GM23338 (cell line): Measurements from ENCODE around the gene NPAT.

Experiments
- CREB1 ChIP-seq: fragments of 250-450 bp; sonication (Bioruptor Pico); IDR thresholded peaks from 2 replicates; pipeline ENCODE4 v1.5.0; 2020; ENCODE audit warnings: low read depth, mild to moderate bottlenecking, moderate library complexity
- EZH2 ChIP-seq: fragments of 200-600 bp; sonication (generic); IDR thresholded peaks from one replicate; pipeline ENCODE4 v1.8.0; 2017; ENCODE audit warnings: antibody characterized with exemption, mild to moderate bottlenecking, low read depth; ENCODE audit not compliant: unreplicated experiment
- EZH2phosphoT487 ChIP-seq: fragments of 200-600 bp; sonication (generic); IDR thresholded peaks from one replicate; pipeline ENCODE4 v1.8.1; 2018; ENCODE audit warnings: antibody characterized with exemption; ENCODE audit not compliant: unreplicated experiment
- JUNB ChIP-seq: IDR thresholded peaks from one replicate; pipeline ENCODE4 v1.6.1; 2016; ENCODE audit warnings: antibody characterized with exemption; ENCODE audit not compliant: unreplicated experiment
- NANOG ChIP-seq: IDR thresholded peaks from 2 replicates; pipeline ENCODE4 v1.6.1; 2016; ENCODE audit warnings: antibody characterized with exemption, borderline replicate concordance
- POLR2AphosphoS5 ChIP-seq: IDR thresholded peaks from 2 replicates; pipeline ENCODE4 v1.6.1; 2016; ENCODE audit warnings: antibody characterized with exemption, low read depth
- STAT1 ChIP-seq: IDR thresholded peaks from one replicate; pipeline ENCODE4 v1.6.1; 2016; ENCODE audit warnings: antibody characterized with exemption; ENCODE audit not compliant: unreplicated experiment
- ZNF114 ChIP-seq: fragments of 250-450 bp; sonication (Bioruptor Pico); IDR thresholded peaks from 2 replicates; pipeline ENCODE4 v1.5.0; 2020; ENCODE audit warnings: mild to moderate bottlenecking, moderate library complexity
- ZNF331 ChIP-seq: fragments of 250-450 bp; sonication (Bioruptor Pico); IDR thresholded peaks from 2 replicates; pipeline ENCODE4 v1.5.0; 2020; ENCODE audit warnings: low read depth, mild to moderate bottlenecking, moderate library complexity
- TF ChIP-seq, protein P1 (sequence below), 2 experiments: fragments of 200-600 bp in 1 of 2; sonication (generic) in 1 of 2; conservative IDR thresholded peaks; 2 replicates each; pipeline versions ENCODE4 v1.5.1 to v1.6.1; 2016 to 2017; ENCODE audit warnings: antibody characterized with exemption in 2 of 2, low read depth in 2 of 2, mild to moderate bottlenecking in 2 of 2, moderate library complexity in 1 of 2
- TF ChIP-seq, protein P2 (sequence below): IDR thresholded peaks from one replicate; pipeline ENCODE4 v1.6.1; 2018; ENCODE audit warnings: antibody characterized with exemption; ENCODE audit not compliant: unreplicated experiment
- TF ChIP-seq, protein P3 (sequence below): IDR thresholded peaks from 2 replicates; pipeline ENCODE4 v1.6.1; 2016; ENCODE audit warnings: antibody characterized with exemption
- TF ChIP-seq, protein P4 (sequence below): fragments of 250-450 bp; sonication (Bioruptor Pico); IDR thresholded peaks from 2 replicates; pipeline ENCODE4 v1.5.0; 2020; ENCODE audit warnings: mild to moderate bottlenecking, moderate library complexity

DNA sequence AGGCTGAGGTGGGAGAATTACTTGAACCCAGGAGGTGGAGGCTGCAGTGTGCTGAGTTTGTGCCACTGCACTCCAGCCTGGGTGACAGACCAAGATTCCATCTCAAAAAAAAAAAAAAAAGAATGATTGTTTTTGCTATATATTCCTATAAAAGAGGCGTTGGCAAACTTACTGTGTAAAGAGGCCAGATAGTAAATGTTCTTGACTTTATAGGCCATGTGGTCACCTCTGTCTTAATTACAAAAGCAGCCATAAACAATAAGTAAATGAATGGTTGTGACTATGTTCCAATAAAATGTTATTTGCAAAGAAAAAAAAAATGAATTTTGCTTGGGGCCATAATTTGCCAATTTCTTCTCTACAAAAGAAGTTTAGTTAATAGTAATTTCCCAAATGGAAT, 12.8 kb upstream of the NPAT start:
- TF ChIP-seq, protein P1, sequence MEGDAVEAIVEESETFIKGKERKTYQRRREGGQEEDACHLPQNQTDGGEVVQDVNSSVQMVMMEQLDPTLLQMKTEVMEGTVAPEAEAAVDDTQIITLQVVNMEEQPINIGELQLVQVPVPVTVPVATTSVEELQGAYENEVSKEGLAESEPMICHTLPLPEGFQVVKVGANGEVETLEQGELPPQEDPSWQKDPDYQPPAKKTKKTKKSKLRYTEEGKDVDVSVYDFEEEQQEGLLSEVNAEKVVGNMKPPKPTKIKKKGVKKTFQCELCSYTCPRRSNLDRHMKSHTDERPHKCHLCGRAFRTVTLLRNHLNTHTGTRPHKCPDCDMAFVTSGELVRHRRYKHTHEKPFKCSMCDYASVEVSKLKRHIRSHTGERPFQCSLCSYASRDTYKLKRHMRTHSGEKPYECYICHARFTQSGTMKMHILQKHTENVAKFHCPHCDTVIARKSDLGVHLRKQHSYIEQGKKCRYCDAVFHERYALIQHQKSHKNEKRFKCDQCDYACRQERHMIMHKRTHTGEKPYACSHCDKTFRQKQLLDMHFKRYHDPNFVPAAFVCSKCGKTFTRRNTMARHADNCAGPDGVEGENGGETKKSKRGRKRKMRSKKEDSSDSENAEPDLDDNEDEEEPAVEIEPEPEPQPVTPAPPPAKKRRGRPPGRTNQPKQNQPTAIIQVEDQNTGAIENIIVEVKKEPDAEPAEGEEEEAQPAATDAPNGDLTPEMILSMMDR (conservative IDR thresholded peaks at IDR 0.05; ENCODE audit: low read depth in 2 of 2) = no peak
- TF ChIP-seq POLR2AphosphoS5 (no peak), EZH2phosphoT487 (no peak), EZH2 (no peak), JUNB (no peak), NANOG (no peak), ZNF114 (CRISPR knock-in tag) (no peak), STAT1 (no peak), CREB1 (no peak), ZNF331 (no peak)
- TF ChIP-seq, protein P2, sequence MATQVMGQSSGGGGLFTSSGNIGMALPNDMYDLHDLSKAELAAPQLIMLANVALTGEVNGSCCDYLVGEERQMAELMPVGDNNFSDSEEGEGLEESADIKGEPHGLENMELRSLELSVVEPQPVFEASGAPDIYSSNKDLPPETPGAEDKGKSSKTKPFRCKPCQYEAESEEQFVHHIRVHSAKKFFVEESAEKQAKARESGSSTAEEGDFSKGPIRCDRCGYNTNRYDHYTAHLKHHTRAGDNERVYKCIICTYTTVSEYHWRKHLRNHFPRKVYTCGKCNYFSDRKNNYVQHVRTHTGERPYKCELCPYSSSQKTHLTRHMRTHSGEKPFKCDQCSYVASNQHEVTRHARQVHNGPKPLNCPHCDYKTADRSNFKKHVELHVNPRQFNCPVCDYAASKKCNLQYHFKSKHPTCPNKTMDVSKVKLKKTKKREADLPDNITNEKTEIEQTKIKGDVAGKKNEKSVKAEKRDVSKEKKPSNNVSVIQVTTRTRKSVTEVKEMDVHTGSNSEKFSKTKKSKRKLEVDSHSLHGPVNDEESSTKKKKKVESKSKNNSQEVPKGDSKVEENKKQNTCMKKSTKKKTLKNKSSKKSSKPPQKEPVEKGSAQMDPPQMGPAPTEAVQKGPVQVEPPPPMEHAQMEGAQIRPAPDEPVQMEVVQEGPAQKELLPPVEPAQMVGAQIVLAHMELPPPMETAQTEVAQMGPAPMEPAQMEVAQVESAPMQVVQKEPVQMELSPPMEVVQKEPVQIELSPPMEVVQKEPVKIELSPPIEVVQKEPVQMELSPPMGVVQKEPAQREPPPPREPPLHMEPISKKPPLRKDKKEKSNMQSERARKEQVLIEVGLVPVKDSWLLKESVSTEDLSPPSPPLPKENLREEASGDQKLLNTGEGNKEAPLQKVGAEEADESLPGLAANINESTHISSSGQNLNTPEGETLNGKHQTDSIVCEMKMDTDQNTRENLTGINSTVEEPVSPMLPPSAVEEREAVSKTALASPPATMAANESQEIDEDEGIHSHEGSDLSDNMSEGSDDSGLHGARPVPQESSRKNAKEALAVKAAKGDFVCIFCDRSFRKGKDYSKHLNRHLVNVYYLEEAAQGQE = no peak
- TF ChIP-seq, protein P3, sequence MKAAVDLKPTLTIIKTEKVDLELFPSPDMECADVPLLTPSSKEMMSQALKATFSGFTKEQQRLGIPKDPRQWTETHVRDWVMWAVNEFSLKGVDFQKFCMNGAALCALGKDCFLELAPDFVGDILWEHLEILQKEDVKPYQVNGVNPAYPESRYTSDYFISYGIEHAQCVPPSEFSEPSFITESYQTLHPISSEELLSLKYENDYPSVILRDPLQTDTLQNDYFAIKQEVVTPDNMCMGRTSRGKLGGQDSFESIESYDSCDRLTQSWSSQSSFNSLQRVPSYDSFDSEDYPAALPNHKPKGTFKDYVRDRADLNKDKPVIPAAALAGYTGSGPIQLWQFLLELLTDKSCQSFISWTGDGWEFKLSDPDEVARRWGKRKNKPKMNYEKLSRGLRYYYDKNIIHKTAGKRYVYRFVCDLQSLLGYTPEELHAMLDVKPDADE = no peak
- TF ChIP-seq, protein P4, sequence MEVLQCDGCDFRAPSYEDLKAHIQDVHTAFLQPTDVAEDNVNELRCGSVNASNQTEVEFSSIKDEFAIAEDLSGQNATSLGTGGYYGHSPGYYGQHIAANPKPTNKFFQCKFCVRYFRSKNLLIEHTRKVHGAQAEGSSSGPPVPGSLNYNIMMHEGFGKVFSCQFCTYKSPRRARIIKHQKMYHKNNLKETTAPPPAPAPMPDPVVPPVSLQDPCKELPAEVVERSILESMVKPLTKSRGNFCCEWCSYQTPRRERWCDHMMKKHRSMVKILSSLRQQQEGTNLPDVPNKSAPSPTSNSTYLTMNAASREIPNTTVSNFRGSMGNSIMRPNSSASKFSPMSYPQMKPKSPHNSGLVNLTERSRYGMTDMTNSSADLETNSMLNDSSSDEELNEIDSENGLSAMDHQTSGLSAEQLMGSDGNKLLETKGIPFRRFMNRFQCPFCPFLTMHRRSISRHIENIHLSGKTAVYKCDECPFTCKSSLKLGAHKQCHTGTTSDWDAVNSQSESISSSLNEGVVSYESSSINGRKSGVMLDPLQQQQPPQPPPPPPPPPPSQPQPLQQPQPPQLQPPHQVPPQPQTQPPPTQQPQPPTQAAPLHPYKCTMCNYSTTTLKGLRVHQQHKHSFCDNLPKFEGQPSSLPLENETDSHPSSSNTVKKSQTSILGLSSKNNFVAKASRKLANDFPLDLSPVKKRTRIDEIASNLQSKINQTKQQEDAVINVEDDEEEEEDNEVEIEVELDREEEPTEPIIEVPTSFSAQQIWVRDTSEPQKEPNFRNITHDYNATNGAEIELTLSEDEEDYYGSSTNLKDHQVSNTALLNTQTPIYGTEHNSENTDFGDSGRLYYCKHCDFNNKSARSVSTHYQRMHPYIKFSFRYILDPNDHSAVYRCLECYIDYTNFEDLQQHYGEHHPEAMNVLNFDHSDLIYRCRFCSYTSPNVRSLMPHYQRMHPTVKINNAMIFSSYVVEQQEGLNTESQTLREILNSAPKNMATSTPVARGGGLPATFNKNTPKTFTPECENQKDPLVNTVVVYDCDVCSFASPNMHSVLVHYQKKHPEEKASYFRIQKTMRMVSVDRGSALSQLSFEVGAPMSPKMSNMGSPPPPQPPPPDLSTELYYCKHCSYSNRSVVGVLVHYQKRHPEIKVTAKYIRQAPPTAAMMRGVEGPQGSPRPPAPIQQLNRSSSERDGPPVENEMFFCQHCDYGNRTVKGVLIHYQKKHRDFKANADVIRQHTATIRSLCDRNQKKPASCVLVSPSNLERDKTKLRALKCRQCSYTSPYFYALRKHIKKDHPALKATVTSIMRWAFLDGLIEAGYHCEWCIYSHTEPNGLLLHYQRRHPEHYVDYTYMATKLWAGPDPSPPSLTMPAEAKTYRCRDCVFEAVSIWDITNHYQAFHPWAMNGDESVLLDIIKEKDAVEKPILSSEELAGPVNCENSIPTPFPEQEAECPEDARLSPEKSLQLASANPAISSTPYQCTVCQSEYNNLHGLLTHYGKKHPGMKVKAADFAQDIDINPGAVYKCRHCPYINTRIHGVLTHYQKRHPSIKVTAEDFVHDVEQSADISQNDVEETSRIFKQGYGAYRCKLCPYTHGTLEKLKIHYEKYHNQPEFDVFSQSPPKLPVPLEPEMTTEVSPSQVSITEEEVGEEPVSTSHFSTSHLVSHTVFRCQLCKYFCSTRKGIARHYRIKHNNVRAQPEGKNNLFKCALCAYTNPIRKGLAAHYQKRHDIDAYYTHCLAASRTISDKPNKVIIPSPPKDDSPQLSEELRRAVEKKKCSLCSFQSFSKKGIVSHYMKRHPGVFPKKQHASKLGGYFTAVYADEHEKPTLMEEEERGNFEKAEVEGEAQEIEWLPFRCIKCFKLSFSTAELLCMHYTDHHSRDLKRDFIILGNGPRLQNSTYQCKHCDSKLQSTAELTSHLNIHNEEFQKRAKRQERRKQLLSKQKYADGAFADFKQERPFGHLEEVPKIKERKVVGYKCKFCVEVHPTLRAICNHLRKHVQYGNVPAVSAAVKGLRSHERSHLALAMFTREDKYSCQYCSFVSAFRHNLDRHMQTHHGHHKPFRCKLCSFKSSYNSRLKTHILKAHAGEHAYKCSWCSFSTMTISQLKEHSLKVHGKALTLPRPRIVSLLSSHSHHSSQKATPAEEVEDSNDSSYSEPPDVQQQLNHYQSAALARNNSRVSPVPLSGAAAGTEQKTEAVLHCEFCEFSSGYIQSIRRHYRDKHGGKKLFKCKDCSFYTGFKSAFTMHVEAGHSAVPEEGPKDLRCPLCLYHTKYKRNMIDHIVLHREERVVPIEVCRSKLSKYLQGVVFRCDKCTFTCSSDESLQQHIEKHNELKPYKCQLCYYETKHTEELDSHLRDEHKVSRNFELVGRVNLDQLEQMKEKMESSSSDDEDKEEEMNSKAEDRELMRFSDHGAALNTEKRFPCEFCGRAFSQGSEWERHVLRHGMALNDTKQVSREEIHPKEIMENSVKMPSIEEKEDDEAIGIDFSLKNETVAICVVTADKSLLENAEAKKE = no peak
